ENCODE measurements around the gene TRPV4.

The TRPV4 gene

DNA sequence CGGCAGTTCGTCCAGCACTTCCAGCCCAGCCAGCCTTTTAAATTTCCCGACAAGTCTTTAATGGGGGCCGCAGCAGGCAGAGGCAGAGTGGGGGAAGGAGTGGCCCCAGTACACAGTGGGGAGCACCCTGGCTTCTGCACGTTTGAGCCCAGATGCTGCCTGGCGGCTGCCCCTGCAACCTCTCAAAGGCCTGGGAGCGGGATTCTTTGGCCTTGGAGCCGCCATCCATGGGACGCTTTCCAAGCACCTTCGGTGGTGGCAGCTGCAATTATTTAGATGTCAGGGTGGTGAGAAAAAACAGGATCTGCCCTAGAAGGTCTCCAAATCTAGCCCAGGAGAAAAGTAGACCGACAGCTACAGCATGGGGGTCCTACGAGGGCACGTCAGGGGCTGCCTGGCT is 73.6 kb downstream of the TRPV4 start:
- 96% methylated on average over 13 of the region's 13 CpGs for WGBS (ENCODE audit: insufficient coverage)
- H3K4me3 ChIP-seq (ENCODE audit: control insufficient read depth in 1 of 7, extremely low read depth in 1 of 7, insufficient read depth in 4 of 7, low read depth in 2 of 7, low read length in 6 of 7): no peak overlapping the region
- POLR2A ChIA-PET: no interaction called here
- CTCF ChIA-PET: no interaction called here
- peaks cover 3 to 25% (median 8%) of the 10 kb centered on the region in 5 experiments for H3K9me3 ChIP-seq (ENCODE audit: control extremely low read depth in 1 of 5, control insufficient read depth in 4 of 5, insufficient read depth in 2 of 5, low read depth in 1 of 5, low read length in 4 of 5)
- H3K27ac ChIP-seq (ENCODE audit: insufficient read depth in 1 of 2, low read depth in 1 of 2, low read length in 2 of 2, poor library complexity in 1 of 2, severe bottlenecking in 2 of 2): no peak overlapping the region
- no peak for DNase-seq
- peaks cover 0 to 28% (median 5%) of the 10 kb centered on the region in 4 experiments for H3K4me1 ChIP-seq (ENCODE audit: control extremely low read depth in 1 of 4, control insufficient read depth in 4 of 4, insufficient read depth in 4 of 4, low read length in 3 of 4)
- H3K27me3 ChIP-seq (replicated peaks in 2 of 5; ENCODE audit: control insufficient read depth in 4 of 5, insufficient read depth in 5 of 5, low read length in 4 of 5): peaks cover 0 to 3% (median 0%) of the 10 kb centered on the region in 5 experiments
- no peaks in the 10 kb centered on the region for H3K36me3 ChIP-seq (ENCODE audit: control insufficient read depth in 4 of 4, insufficient read depth in 4 of 4, low read length in 3 of 4)

DNA sequence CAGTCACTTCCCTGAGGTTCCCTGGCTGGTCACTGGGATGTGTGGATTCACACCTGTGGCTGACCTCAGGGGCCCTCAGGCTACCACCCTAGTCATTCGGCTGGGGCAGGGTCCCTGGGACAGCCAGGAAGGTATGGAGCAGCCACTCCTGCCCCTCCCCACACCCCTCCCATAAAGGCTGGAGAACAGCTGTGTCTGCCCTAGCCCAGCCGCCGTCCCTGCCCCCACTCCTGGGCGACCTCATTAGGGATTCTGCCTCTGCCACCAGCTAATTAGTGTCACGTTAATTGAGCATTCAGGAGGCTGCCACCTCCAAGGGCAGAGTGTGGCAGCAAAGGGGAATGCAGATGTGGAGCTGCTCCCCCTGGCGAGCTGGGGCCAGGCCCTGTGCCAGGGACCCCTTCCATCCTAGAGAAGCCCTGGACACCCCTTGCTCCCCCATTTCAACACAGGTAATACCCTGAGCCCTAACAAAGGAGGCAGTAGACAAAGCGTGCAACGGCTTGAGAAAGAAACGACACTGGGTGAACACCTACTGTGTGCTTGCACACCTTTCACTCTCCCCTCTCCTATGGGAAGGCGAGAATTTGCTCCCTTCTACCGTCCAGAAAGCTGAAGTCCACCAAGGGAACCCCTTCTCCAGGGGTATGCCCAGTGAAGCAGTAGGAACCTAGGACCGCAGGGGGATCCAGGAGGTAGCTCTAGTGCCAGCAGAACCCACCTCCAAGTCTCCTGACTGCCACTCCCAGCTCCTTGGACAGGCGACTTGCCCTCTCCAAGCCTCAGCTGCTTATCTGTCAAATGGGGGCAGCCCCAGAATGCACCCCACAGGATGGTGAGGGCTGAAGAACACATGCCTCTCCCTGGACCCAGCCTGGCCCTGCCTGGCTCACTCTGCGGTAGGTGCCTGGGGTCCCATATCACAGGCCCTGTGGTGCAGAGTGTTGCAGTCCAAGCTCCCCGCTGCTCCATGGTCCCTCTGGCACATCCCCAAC is 74.5 kb downstream of the TRPV4 start:
- Histone ChIP-seq H3K4me3 (ENCODE audit: control insufficient read depth in 1 of 7, extremely low read depth in 1 of 7, insufficient read depth in 4 of 7, low read depth in 2 of 7, low read length in 6 of 7) (no peak overlapping the region), H3K27ac (ENCODE audit: insufficient read depth in 1 of 2, low read depth in 1 of 2, low read length in 2 of 2, poor library complexity in 1 of 2, severe bottlenecking in 2 of 2) (no peak overlapping the region), H3K9me3 (ENCODE audit: control extremely low read depth in 1 of 5, control insufficient read depth in 4 of 5, insufficient read depth in 2 of 5, low read depth in 1 of 5, low read length in 4 of 5) (peaks cover 3 to 25% (median 8%) of the 10 kb centered on the region in 5 experiments), H3K4me1 (ENCODE audit: control extremely low read depth in 1 of 4, control insufficient read depth in 4 of 4, insufficient read depth in 4 of 4, low read length in 3 of 4) (peaks cover 0 to 28% (median 5%) of the 10 kb centered on the region in 4 experiments), H3K36me3 (ENCODE audit: control insufficient read depth in 4 of 4, insufficient read depth in 4 of 4, low read length in 3 of 4) (no peaks in the 10 kb centered on the region), H3K27me3 (replicated peaks in 2 of 5; ENCODE audit: control insufficient read depth in 4 of 5, insufficient read depth in 5 of 5, low read length in 4 of 5) (peaks cover 0 to 3% (median 0%) of the 10 kb centered on the region in 5 experiments)
- POLR2A ChIA-PET: no interaction called here
- DNase-seq: no peak
- 83% methylated on average over 15 of the region's 15 CpGs for WGBS (ENCODE audit: insufficient coverage)
- CTCF ChIA-PET: interaction anchor here (0.8 kb wide), 1 partner anchor 19 kb away, joined by 3 read pairs; no protein-coding TSS in a partner anchor

DNA sequence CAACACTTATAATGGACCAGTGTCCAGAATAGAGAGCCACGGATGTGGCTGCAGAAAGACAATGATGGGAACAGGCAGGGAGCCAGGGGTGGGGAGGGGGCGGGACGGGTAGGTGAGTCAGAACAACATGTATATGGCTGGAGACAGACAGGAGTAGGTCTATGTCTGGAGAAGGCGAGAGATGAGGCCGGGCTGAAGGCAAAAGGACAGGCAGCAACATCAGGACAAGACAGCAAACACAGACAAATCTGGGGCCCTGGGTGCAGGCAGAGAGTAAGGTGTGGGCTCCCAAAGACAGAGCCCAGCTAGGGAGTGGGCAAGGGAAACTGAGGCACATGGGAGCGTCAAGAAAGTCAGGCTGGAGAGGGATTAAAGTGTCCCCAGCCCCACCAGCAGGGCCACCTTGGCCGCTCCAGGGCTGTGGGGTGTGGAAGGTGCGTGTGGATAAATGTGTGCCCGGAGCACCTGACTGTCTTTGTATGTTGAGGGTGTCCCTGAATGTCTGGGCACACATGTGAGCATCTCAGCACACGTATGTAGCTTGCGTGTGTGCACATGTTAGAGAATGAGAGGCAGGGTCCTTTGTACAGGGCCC is 75.4 kb downstream of the TRPV4 start:
- WGBS (ENCODE audit: insufficient coverage): 100% methylated on average over 6 of the region's 11 CpGs
- DNase-seq: no peak
- H3K36me3 ChIP-seq (ENCODE audit: control insufficient read depth in 4 of 4, insufficient read depth in 4 of 4, low read length in 3 of 4): no peaks in the 10 kb centered on the region
- H3K4me1 ChIP-seq (ENCODE audit: control extremely low read depth in 1 of 4, control insufficient read depth in 4 of 4, insufficient read depth in 4 of 4, low read length in 3 of 4): peaks cover 0 to 26% (median 5%) of the 10 kb centered on the region in 4 experiments
- CTCF ChIA-PET: no interaction called here
- H3K9me3 ChIP-seq (ENCODE audit: control extremely low read depth in 1 of 5, control insufficient read depth in 4 of 5, insufficient read depth in 2 of 5, low read depth in 1 of 5, low read length in 4 of 5): peaks cover 2 to 19% (median 6%) of the 10 kb centered on the region in 5 experiments
- no peak overlapping the region for H3K27ac ChIP-seq (ENCODE audit: insufficient read depth in 1 of 2, low read depth in 1 of 2, low read length in 2 of 2, poor library complexity in 1 of 2, severe bottlenecking in 2 of 2)
- no peak overlapping the region for H3K4me3 ChIP-seq (ENCODE audit: control insufficient read depth in 1 of 7, extremely low read depth in 1 of 7, insufficient read depth in 4 of 7, low read depth in 2 of 7, low read length in 6 of 7)
- POLR2A ChIA-PET: no interaction called here
- peaks cover 0 to 3% (median 0%) of the 10 kb centered on the region in 5 experiments for H3K27me3 ChIP-seq (replicated peaks in 2 of 5; ENCODE audit: control insufficient read depth in 4 of 5, insufficient read depth in 5 of 5, low read length in 4 of 5)

DNA sequence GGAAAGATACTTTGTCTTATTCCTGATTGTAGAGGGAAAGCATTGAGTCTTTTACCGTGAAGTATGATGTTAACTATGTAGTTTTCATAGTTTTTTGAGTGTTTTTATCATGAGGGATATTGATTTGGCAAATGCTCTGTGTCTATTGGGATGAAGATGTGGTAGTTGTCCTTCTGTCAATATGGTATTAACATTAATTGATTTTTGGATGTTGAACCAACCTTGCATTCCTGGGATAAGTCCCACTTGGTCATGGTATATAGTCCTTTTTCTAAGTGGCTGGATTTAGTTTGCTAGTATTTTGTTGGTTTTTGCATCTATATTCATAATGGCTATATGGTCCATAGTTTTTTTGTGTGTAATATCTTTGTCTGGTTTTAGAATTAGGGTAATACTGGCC is 76.7 kb downstream of the TRPV4 start:
- Histone ChIP-seq H3K4me3 (ENCODE audit: control insufficient read depth in 1 of 7, extremely low read depth in 1 of 7, insufficient read depth in 4 of 7, low read depth in 2 of 7, low read length in 6 of 7) (no peak overlapping the region), H3K4me1 (ENCODE audit: control extremely low read depth in 1 of 4, control insufficient read depth in 4 of 4, insufficient read depth in 4 of 4, low read length in 3 of 4) (peaks cover 0 to 13% (median 5%) of the 10 kb centered on the region in 4 experiments), H3K27me3 (replicated peaks in 2 of 5; ENCODE audit: control insufficient read depth in 4 of 5, insufficient read depth in 5 of 5, low read length in 4 of 5) (peaks cover 0 to 3% (median 0%) of the 10 kb centered on the region in 5 experiments), H3K27ac (ENCODE audit: insufficient read depth in 1 of 2, low read depth in 1 of 2, low read length in 2 of 2, poor library complexity in 1 of 2, severe bottlenecking in 2 of 2) (no peak overlapping the region), H3K36me3 (ENCODE audit: control insufficient read depth in 4 of 4, insufficient read depth in 4 of 4, low read length in 3 of 4) (no peaks in the 10 kb centered on the region), H3K9me3 (ENCODE audit: control extremely low read depth in 1 of 5, control insufficient read depth in 4 of 5, insufficient read depth in 2 of 5, low read depth in 1 of 5, low read length in 4 of 5) (peaks cover 2 to 24% (median 6%) of the 10 kb centered on the region in 5 experiments)
- DNase-seq: no peak
- ChIA-PET CTCF (no interaction called here), POLR2A (no interaction called here)
- WGBS (ENCODE audit: insufficient coverage): 100% methylated on average over 1 of the region's 1 CpG

- H3K9me3 ChIP-seq (ENCODE audit: control extremely low read depth in 1 of 5, control insufficient read depth in 4 of 5, insufficient read depth in 2 of 5, low read depth in 1 of 5, low read length in 4 of 5): peaks cover 2 to 30% (median 7%) of the 10 kb centered on the region in 5 experiments
- WGBS (ENCODE audit: insufficient coverage): 70% methylated on average over 2 of the region's 2 CpGs
- H3K36me3 ChIP-seq (ENCODE audit: control insufficient read depth in 4 of 4, insufficient read depth in 4 of 4, low read length in 3 of 4): no peaks in the 10 kb centered on the region
- no peak for DNase-seq
- ChIA-PET CTCF (no interaction called here), POLR2A (interaction anchor here (0.6 kb wide), 1 partner anchor 162 kb away, joined by 4 read pairs; no protein-coding TSS in a partner anchor)
- no peaks in the 10 kb centered on the region for H3K4me1 ChIP-seq (ENCODE audit: control extremely low read depth in 1 of 4, control insufficient read depth in 4 of 4, insufficient read depth in 4 of 4, low read length in 3 of 4)
- H3K27ac ChIP-seq (ENCODE audit: insufficient read depth in 1 of 2, low read depth in 1 of 2, low read length in 2 of 2, poor library complexity in 1 of 2, severe bottlenecking in 2 of 2): no peak overlapping the region
- peaks cover 0 to 3% (median 0%) of the 10 kb centered on the region in 5 experiments for H3K27me3 ChIP-seq (replicated peaks in 2 of 5; ENCODE audit: control insufficient read depth in 4 of 5, insufficient read depth in 5 of 5, low read length in 4 of 5)
- no peak overlapping the region for H3K4me3 ChIP-seq (ENCODE audit: control insufficient read depth in 1 of 7, extremely low read depth in 1 of 7, insufficient read depth in 4 of 7, low read depth in 2 of 7, low read length in 6 of 7)
These were observed 79.2 kb downstream of the TRPV4 start for GRCh38 chr12:109753959-109754358.

- no peak for DNase-seq
- no peaks in the 10 kb centered on the region for H3K4me1 ChIP-seq (ENCODE audit: control extremely low read depth in 1 of 4, control insufficient read depth in 4 of 4, insufficient read depth in 4 of 4, low read length in 3 of 4)
- 100% methylated on average over 5 of the region's 5 CpGs for WGBS (ENCODE audit: insufficient coverage)
- H3K36me3 ChIP-seq (ENCODE audit: control insufficient read depth in 4 of 4, insufficient read depth in 4 of 4, low read length in 3 of 4): no peaks in the 10 kb centered on the region
- peaks cover 2 to 30% (median 7%) of the 10 kb centered on the region in 5 experiments for H3K9me3 ChIP-seq (ENCODE audit: control extremely low read depth in 1 of 5, control insufficient read depth in 4 of 5, insufficient read depth in 2 of 5, low read depth in 1 of 5, low read length in 4 of 5)
- no peak overlapping the region for H3K4me3 ChIP-seq (ENCODE audit: control insufficient read depth in 1 of 7, extremely low read depth in 1 of 7, insufficient read depth in 4 of 7, low read depth in 2 of 7, low read length in 6 of 7)
- no peak overlapping the region for H3K27ac ChIP-seq (ENCODE audit: insufficient read depth in 1 of 2, low read depth in 1 of 2, low read length in 2 of 2, poor library complexity in 1 of 2, severe bottlenecking in 2 of 2)
- peaks cover 0 to 3% (median 0%) of the 10 kb centered on the region in 5 experiments for H3K27me3 ChIP-seq (replicated peaks in 2 of 5; ENCODE audit: control insufficient read depth in 4 of 5, insufficient read depth in 5 of 5, low read length in 4 of 5)
- POLR2A ChIA-PET: no interaction called here
- CTCF ChIA-PET: no interaction called here
These were observed 80.2 kb downstream of the TRPV4 start for GRCh38 chr12:109753054-109753401.

All from common myeloid progenitor, CD34-positive (primary cell).